SK-N-SH (cell line): ENCODE results near the gene TOMM40L. TPM values are rescaled to one million over a fixed set of nuclear protein-coding genes. Genes with fewer than 3 reads are reported as not detected.

Experiments used
- CTCF ChIA-PET: fragments of 300-600, 350-600 bp; formaldehyde crosslinking; extraction: SDS; loops from one replicate; lab custom pipeline; 2021; lab: Yijun Ruan, JAX
- POLR2A ChIA-PET: fragments of 350-600 bp; sonication (Branson Sonifier 250); formaldehyde crosslinking; extraction: SDS; loops from one replicate; lab custom pipeline; 2020; ENCODE audit warnings: antibody characterized with exemption, inconsistent platforms; lab: Yijun Ruan, JAX
- DNase-seq: peaks from one replicate; pipeline ENCODE4 v3.0.0; 2012
- H2AFZ ChIP-seq: fragments of 200-600 bp; sonication (generic); 2 replicates; pipeline ENCODE4 v1.8.1; 2016; ENCODE audit warnings: antibody characterized with exemption, mild to moderate bottlenecking, low read depth
- H3F3A ChIP-seq: fragments of 200-600 bp; sonication (generic); replicated peaks from 2 replicates; pipeline ENCODE3; 2016; ENCODE audit warnings: antibody characterized with exemption, mild to moderate bottlenecking; ENCODE audit not compliant: insufficient read depth
- H3K27ac ChIP-seq, 2 experiments: fragments of 200-500 bp in 1 of 2; fragments of 200-600 bp in 1 of 2; sonication (Bioruptor generic) in 1 of 2; sonication (generic), shearing (Covaris generic) in 1 of 2; 2 replicates each; pipeline versions ENCODE4 v1.5.1 to v1.6.1; 2014 to 2016; ENCODE audit warnings: low read depth in 2 of 2, inconsistent platforms in 1 of 2, low read length in 1 of 2, mild to moderate bottlenecking in 1 of 2, mixed read lengths in 1 of 2
- H3K27me3 ChIP-seq: fragments of 200-600 bp; sonication (generic), shearing (Covaris generic); 2 replicates; pipeline ENCODE4 v1.6.1; 2016; ENCODE audit warnings: mixed run types; ENCODE audit not compliant: insufficient read depth
- H3K36me3 ChIP-seq, 2 experiments: fragments of 200-500 bp in 1 of 2; fragments of 200-600 bp in 1 of 2; sonication (Bioruptor generic) in 1 of 2; sonication (generic) in 1 of 2; replicated peaks in 1 of 2; 2 replicates each; pipeline versions ENCODE3 to v1.5.1; 2014 to 2016; ENCODE audit warnings: low read length in 1 of 2, mild to moderate bottlenecking in 1 of 2; ENCODE audit not compliant: insufficient read depth in 2 of 2, control insufficient read depth in 1 of 2
- H3K4me1 ChIP-seq, 2 experiments: fragments of 200-500 bp in 1 of 2; fragments of 200-600 bp in 1 of 2; sonication (Bioruptor generic) in 1 of 2; sonication (generic), shearing (Covaris generic) in 1 of 2; 2 replicates each; pipeline versions ENCODE4 v1.5.1 to v1.6.1; 2014 to 2016; ENCODE audit warnings: low read depth in 1 of 2, low read length in 1 of 2, mixed run types in 1 of 2; ENCODE audit not compliant: insufficient read depth in 2 of 2, control insufficient read depth in 1 of 2
- H3K4me2 ChIP-seq: fragments of 200-600 bp; sonication (generic), shearing (Covaris generic); 2 replicates; pipeline ENCODE4 v1.6.1; 2017; ENCODE audit warnings: mixed run types
- H3K4me3 ChIP-seq, 2 experiments: fragments of 200-500 bp in 1 of 2; fragments of 200-600 bp in 1 of 2; sonication (Bioruptor generic) in 1 of 2; sonication (generic), shearing (Covaris generic) in 1 of 2; 2 replicates each; pipeline versions ENCODE4 v1.5.1 to v1.8.1; 2014 to 2016; ENCODE audit warnings: low read depth in 2 of 2, inconsistent platforms in 1 of 2, low read length in 1 of 2, mild to moderate bottlenecking in 1 of 2, mixed read lengths in 1 of 2, moderate library complexity in 1 of 2
- H3K79me2 ChIP-seq: fragments of 200-600 bp; sonication (generic); 2 replicates; pipeline ENCODE4 v1.8.1; 2017; ENCODE audit warnings: mild to moderate bottlenecking; ENCODE audit not compliant: insufficient read depth
- H3K9ac ChIP-seq: fragments of 200-600 bp; sonication (generic); 2 replicates; pipeline ENCODE4 v1.6.1; 2017; ENCODE audit warnings: mixed run types
- H3K9me2 ChIP-seq: fragments of 200-600 bp; sonication (generic); 2 replicates; pipeline ENCODE4 v1.6.1; 2017; ENCODE audit warnings: mixed run types
- H3K9me3 ChIP-seq: fragments of 200-600 bp; sonication (generic); 2 replicates; pipeline ENCODE4 v1.6.1; 2017; ENCODE audit warnings: mixed run types, mild to moderate bottlenecking, moderate library complexity
- H4K20me1 ChIP-seq: fragments of 200-600 bp; sonication (generic); 2 replicates; pipeline ENCODE4 v1.6.1; 2017; ENCODE audit warnings: mild to moderate bottlenecking, mixed run types; ENCODE audit not compliant: insufficient read depth
- ELF1 ChIP-seq: IDR thresholded peaks from 2 replicates; pipeline ENCODE4 v1.4.0; 2012
- EP300 ChIP-seq, 2 experiments: IDR thresholded peaks; 2 replicates each; pipeline versions ENCODE4 v1.4.0 to v1.6.1; 2012; ENCODE audit warnings: borderline replicate concordance in 1 of 2, low read depth in 1 of 2, low read length in 1 of 2
- EZH2phosphoT487 ChIP-seq: fragments of 200-600 bp; sonication (generic); IDR thresholded peaks from 2 replicates; pipeline ENCODE4 v1.6.1; 2017; ENCODE audit warnings: low read depth, mixed run types, mild to moderate bottlenecking, antibody characterized with exemption, moderate library complexity, borderline replicate concordance
- FOXM1 ChIP-seq: IDR thresholded peaks from 2 replicates; pipeline ENCODE4 v1.4.0; 2012; ENCODE audit warnings: low read depth, mild to moderate bottlenecking
- NRF1 ChIP-seq: IDR thresholded peaks from 2 replicates; pipeline ENCODE4 v1.6.1; 2012; ENCODE audit warnings: low read depth, mild to moderate bottlenecking, low read length
- RXRA ChIP-seq: IDR thresholded peaks from 2 replicates; pipeline ENCODE4 v1.4.0; 2012; ENCODE audit warnings: low read depth, mild to moderate bottlenecking, borderline replicate concordance
- YY1 ChIP-seq: IDR thresholded peaks from 2 replicates; pipeline ENCODE4 v1.4.0; 2012; ENCODE audit warnings: low read depth, mild to moderate bottlenecking
- WGBS: methylation state at CpG from one replicate; pipeline ENCODE4 v1.1.6; 2017; ENCODE audit warnings: low lambda C conversion rate; 5-methylcytosine and 5-hydroxymethylcytosine counted together
- polyA plus RNA-seq, 3 experiments: library from polyadenylated mRNA; depleted of rRNA; stranded (reverse); fragments of >200 nt; gene quantifications; 2 replicates each; pipeline ENCODE4 v1.2.3, GENCODE V29; 2012
- TF ChIP-seq, protein P1 (sequence below): fragments of 200-600 bp; sonication (generic); IDR thresholded peaks from 2 replicates; pipeline ENCODE4 v1.6.1; 2017; ENCODE audit warnings: antibody characterized with exemption, mild to moderate bottlenecking, moderate library complexity

Gene TOMM40L
- polyA plus RNA-seq, 1 of the 3 experiments (the other 2 are of a cell fraction): 9.7 TPM

DNA sequence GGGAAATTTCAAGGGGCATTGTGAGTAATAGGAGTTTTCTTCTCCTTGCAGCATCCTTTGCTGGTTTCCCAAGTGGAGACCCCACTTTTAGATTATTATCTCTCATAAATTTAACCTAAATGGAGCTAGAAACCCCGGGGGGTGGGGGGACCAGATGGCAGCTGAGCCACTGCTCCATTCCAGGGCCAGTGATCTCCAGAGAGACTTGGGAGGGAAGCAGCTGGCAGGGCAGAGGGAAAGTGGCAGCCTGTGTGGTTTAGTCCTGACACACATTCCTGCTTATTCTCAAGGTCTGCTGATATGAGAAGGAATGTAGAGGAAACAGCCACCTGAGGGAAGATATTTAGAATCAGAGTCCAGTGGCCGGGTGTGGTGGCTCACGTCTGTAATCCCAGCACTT, 49.0 kb downstream of the TOMM40L start:
- TF ChIP-seq YY1: no peak
- no peak for TF ChIP-seq EP300 (IDR thresholded peaks at IDR 0.05; ENCODE audit: borderline replicate concordance in 1 of 2, low read depth in 1 of 2, low read length in 1 of 2)
- no peak for TF ChIP-seq RXRA
- no peak for TF ChIP-seq EZH2phosphoT487
- TF ChIP-seq, protein P1, sequence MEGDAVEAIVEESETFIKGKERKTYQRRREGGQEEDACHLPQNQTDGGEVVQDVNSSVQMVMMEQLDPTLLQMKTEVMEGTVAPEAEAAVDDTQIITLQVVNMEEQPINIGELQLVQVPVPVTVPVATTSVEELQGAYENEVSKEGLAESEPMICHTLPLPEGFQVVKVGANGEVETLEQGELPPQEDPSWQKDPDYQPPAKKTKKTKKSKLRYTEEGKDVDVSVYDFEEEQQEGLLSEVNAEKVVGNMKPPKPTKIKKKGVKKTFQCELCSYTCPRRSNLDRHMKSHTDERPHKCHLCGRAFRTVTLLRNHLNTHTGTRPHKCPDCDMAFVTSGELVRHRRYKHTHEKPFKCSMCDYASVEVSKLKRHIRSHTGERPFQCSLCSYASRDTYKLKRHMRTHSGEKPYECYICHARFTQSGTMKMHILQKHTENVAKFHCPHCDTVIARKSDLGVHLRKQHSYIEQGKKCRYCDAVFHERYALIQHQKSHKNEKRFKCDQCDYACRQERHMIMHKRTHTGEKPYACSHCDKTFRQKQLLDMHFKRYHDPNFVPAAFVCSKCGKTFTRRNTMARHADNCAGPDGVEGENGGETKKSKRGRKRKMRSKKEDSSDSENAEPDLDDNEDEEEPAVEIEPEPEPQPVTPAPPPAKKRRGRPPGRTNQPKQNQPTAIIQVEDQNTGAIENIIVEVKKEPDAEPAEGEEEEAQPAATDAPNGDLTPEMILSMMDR: no peak
- no peak for TF ChIP-seq ELF1
- TF ChIP-seq NRF1: no peak
- no peak for TF ChIP-seq FOXM1
- H3K9ac ChIP-seq: no peak overlapping the region

More for the DNA sequence above, 49.0 kb downstream of the TOMM40L start:
- 32% methylated on average over 3 of the region's 3 CpGs for WGBS
- Histone ChIP-seq H3K27me3 (peaks cover 16% of the 10 kb centered on the region; the same call in 1 of the 2 replicates), H3K4me2 (no peak overlapping the region), H3K4me3 (no peak overlapping the region), H4K20me1 (no peaks in the 10 kb centered on the region), H3K79me2 (no peaks in the 10 kb centered on the region), H2AFZ (no peak overlapping the region), H3K9me3 (no peaks in the 10 kb centered on the region), H3F3A (no peaks in the 10 kb centered on the region), H3K9me2 (no peaks in the 10 kb centered on the region), H3K4me1 (no peaks in the 10 kb centered on the region; a peak in 1 of 4 replicates), H3K36me3 (no peaks in the 10 kb centered on the region), H3K27ac (no peak overlapping the region)
- DNase-seq: peak; percentile 65
- ChIA-PET POLR2A (no interaction called here), CTCF (interaction anchor here (0.6 to 1.2 kb wide), 5 partner anchors 9 to 65 kb away, joined by 3 to 4 read pairs (median 3); partner anchors contain the start of gene PCP4L1)

Other genes with a start within 250 kb of the TOMM40L start
- gene F11R, start 204.9 kb upstream of the TOMM40L start, polyA plus RNA-seq (2012; rRNA removed): 9.0 and 13.7 TPM in 2 replicates
- 80.7 and 93.9 TPM in 2 replicates for gene TSTD1, start 187.1 kb upstream of the TOMM40L start, polyA plus RNA-seq (2012; rRNA removed)
- 43.1 and 61.9 TPM in 2 replicates for gene USF1, start 180.1 kb upstream of the TOMM40L start, polyA plus RNA-seq (2012; rRNA removed)
- 0.05 TPM in 1 of 2 replicates, not detected in the other for gene ARHGAP30, start 156.2 kb upstream of the TOMM40L start, polyA plus RNA-seq (2012; rRNA removed)
- 0.59 and 1.9 TPM in 2 replicates for gene NECTIN4, start 136.5 kb upstream of the TOMM40L start, polyA plus RNA-seq (2012; rRNA removed)
- gene KLHDC9, start 127.7 kb upstream of the TOMM40L start, polyA plus RNA-seq (2012; rRNA removed): 4.4 and 4.7 TPM in 2 replicates
- gene PFDN2, start 108.0 kb upstream of the TOMM40L start, polyA plus RNA-seq (2012; rRNA removed): 340 and 445 TPM in 2 replicates
- gene NIT1, start 108.0 kb upstream of the TOMM40L start, polyA plus RNA-seq (2012; rRNA removed): 38.7 and 48.9 TPM in 2 replicates
- gene DEDD, start 93.4 kb upstream of the TOMM40L start, polyA plus RNA-seq (2012; rRNA removed): 43.1 and 45.0 TPM in 2 replicates
- 150 and 201 TPM in 2 replicates for gene UFC1, start 72.1 kb upstream of the TOMM40L start, polyA plus RNA-seq (2012; rRNA removed)
- gene USP21, start 66.6 kb upstream of the TOMM40L start, polyA plus RNA-seq (2012; rRNA removed): 24.5 and 26.8 TPM in 2 replicates
- gene PPOX, start 59.6 kb upstream of the TOMM40L start, polyA plus RNA-seq (2012; rRNA removed): 30.7 and 47.3 TPM in 2 replicates
- gene B4GALT3, start 48.6 kb upstream of the TOMM40L start, polyA plus RNA-seq (2012; rRNA removed): 50.5 and 56.5 TPM in 2 replicates
- gene ADAMTS4, start 27.0 kb upstream of the TOMM40L start, polyA plus RNA-seq (2012; rRNA removed): 1.2 and 1.6 TPM in 2 replicates
- gene NDUFS2, start 23.7 kb upstream of the TOMM40L start, polyA plus RNA-seq (2012; rRNA removed): 203 and 210 TPM in 2 replicates
- gene FCER1G, start 10.8 kb upstream of the TOMM40L start, polyA plus RNA-seq (2012; rRNA removed): 0.34 and 0.61 TPM in 2 replicates
- gene APOA2, start 2.4 kb upstream of the TOMM40L start, polyA plus RNA-seq (2012; rRNA removed): not detected in 2 replicates
- gene NR1I3, start 12.1 kb downstream of the TOMM40L start, polyA plus RNA-seq (2012; rRNA removed): not detected in 2 replicates
- gene PCP4L1, start 32.7 kb downstream of the TOMM40L start, polyA plus RNA-seq (2012; rRNA removed): not detected in 2 replicates
- 2.4 and 2.9 TPM in 2 replicates for gene MPZ, start 83.9 kb downstream of the TOMM40L start, polyA plus RNA-seq (2012; rRNA removed)
- 195 and 341 TPM in 2 replicates for gene SDHC, start 88.3 kb downstream of the TOMM40L start, polyA plus RNA-seq (2012; rRNA removed)
- not detected in 2 replicates for gene CFAP126, start 141.8 kb downstream of the TOMM40L start, polyA plus RNA-seq (2012; rRNA removed)